Renal pelvis (tissue), 12 donors: ENCODE results near the gene ZFYVE21. TPM values are rescaled to one million over a fixed set of nuclear protein-coding genes. Genes with fewer than 3 reads are reported as not detected.

Source experiments
- DNase-seq: peaks from one replicate; pipeline ENCODE4 v3.0.0-alpha.2; 2013
- long read RNA-seq, 16 experiments: transcript quantifications; one replicate each; lab custom pipeline, GENCODE V29; 2026
- polyA plus RNA-seq, 3 donors: library from polyadenylated mRNA; unstranded; fragments of 120-200 nt; gene quantifications; one replicate each; pipeline ENCODE4 v1.2.1, GENCODE V29; 2013; ENCODE audit not compliant: insufficient read length in 3 of 3

Gene ZFYVE21
- 10 to 100 TPM; 56.2 to 61.2 (median 59.7) TPM for polyA plus RNA-seq
- long read RNA-seq, donor 1, transcript ZFYVE21-202 (7 exons, 1,383 nt): major isoform, 28 of 35 reads
- long read RNA-seq, donor 1, partial matches to known transcripts: 0 of 35 reads
- long read RNA-seq, donor 1, other reads (novel, unspliced or antisense): 0 of 35 reads
- long read RNA-seq, donor 2, transcript ZFYVE21-202 (7 exons, 1,383 nt): major isoform, 39 of 46 reads
- long read RNA-seq, donor 2, partial matches to known transcripts: 0 of 46 reads
- long read RNA-seq, donor 2, other reads (novel, unspliced or antisense): 0 of 46 reads
- long read RNA-seq, donor 3, transcript ZFYVE21-202 (7 exons, 1,383 nt): major isoform, 25 of 31 reads
- long read RNA-seq, donor 3, partial matches to known transcripts: 0 of 31 reads
- long read RNA-seq, donor 3, other reads (novel, unspliced or antisense): 0 of 31 reads
- long read RNA-seq, donor 4, transcript ZFYVE21-202 (7 exons, 1,383 nt): major isoform, 51 of 55 reads
- long read RNA-seq, donor 4, partial matches to known transcripts: 0 of 55 reads
- long read RNA-seq, donor 4, other reads (novel, unspliced or antisense): 0 of 55 reads
- long read RNA-seq, donor 5, transcript ZFYVE21-202 (7 exons, 1,383 nt): major isoform, 17 of 18 reads
- long read RNA-seq, donor 5, partial matches to known transcripts: 0 of 18 reads
- long read RNA-seq, donor 5, other reads (novel, unspliced or antisense): 0 of 18 reads
- long read RNA-seq, donor 6, transcript ZFYVE21-202 (7 exons, 1,383 nt): major isoform, 41 of 45 reads
- long read RNA-seq, donor 6, partial matches to known transcripts: 0 of 45 reads
- long read RNA-seq, donor 6, other reads (novel, unspliced or antisense): 0 of 45 reads
- long read RNA-seq, donor 7, transcript ZFYVE21-202 (7 exons, 1,383 nt): major isoform, 36 of 66 reads
- long read RNA-seq, donor 7, partial matches to known transcripts: 28 of 66 reads
- long read RNA-seq, donor 7, other reads (novel, unspliced or antisense): 0 of 66 reads
- long read RNA-seq, donor 8, transcript ZFYVE21-202 (7 exons, 1,383 nt): major isoform, 14 of 26 reads
- long read RNA-seq, donor 8, partial matches to known transcripts: 11 of 26 reads
- long read RNA-seq, donor 8, other reads (novel, unspliced or antisense): 0 of 26 reads
- long read RNA-seq, donor 9, transcript ZFYVE21-202 (7 exons, 1,383 nt): major isoform, 30 of 39 reads
- long read RNA-seq, donor 9, transcript ZFYVE21-201 (8 exons, 1,521 nt): minor isoform, 5 of 39 reads
- long read RNA-seq, donor 9, partial matches to known transcripts: 0 of 39 reads
- long read RNA-seq, donor 9, other reads (novel, unspliced or antisense): 0 of 39 reads
- long read RNA-seq, donor 10, transcript ZFYVE21-202 (7 exons, 1,383 nt): major isoform, 25 of 34 reads
- long read RNA-seq, donor 10, partial matches to known transcripts: 0 of 34 reads
- long read RNA-seq, donor 10, other reads (novel, unspliced or antisense): 0 of 34 reads
- long read RNA-seq, donor 11, transcript ZFYVE21-202 (7 exons, 1,383 nt): major isoform, 19 of 23 reads
- long read RNA-seq, donor 11, partial matches to known transcripts: 0 of 23 reads
- long read RNA-seq, donor 11, other reads (novel, unspliced or antisense): 0 of 23 reads
- long read RNA-seq, donor 12, transcript ZFYVE21-202 (7 exons, 1,383 nt): major isoform, 50 of 65 reads
- long read RNA-seq, donor 12, transcript ZFYVE21-201 (8 exons, 1,521 nt): minor isoform, 5 of 65 reads
- long read RNA-seq, donor 12, partial matches to known transcripts: 0 of 65 reads
- long read RNA-seq, donor 12, other reads (novel, unspliced or antisense): 0 of 65 reads
- long read RNA-seq, donor 13, transcript ZFYVE21-202 (7 exons, 1,383 nt): major isoform, 22 of 27 reads
- long read RNA-seq, donor 13, partial matches to known transcripts: 0 of 27 reads
- long read RNA-seq, donor 13, other reads (novel, unspliced or antisense): 0 of 27 reads
- long read RNA-seq, donor 14: 0 reads
- long read RNA-seq, donor 15: 0 reads
- long read RNA-seq, donor 16, transcript ZFYVE21-202 (7 exons, 1,383 nt): major isoform, 33 of 41 reads
- long read RNA-seq, donor 16, transcript ZFYVE21-201 (8 exons, 1,521 nt): minor isoform, 5 of 41 reads
- long read RNA-seq, donor 16, partial matches to known transcripts: 0 of 41 reads
- long read RNA-seq, donor 16, other reads (novel, unspliced or antisense): 0 of 41 reads

- peak; percentile 99 for DNase-seq
Observed at GRCh38 chr14:103715052-103716000, at the start of gene ZFYVE21, which contains the start of gene XRCC3. Gene ZFYVE21 (plus strand): TSS chr14:103715810. CDS start chr14:103715842, 32 bp downstream. Gene XRCC3 (minus strand): TSS chr14:103715451. CDS start chr14:103711087, 4,364 bp downstream.

- DNase-seq: no peak
Observed at GRCh38 chr14:103667671-103668070, 47.9 kb upstream of the ZFYVE21 start.

GRCh38 chr14:103668117-103668516 is 47.5 kb upstream of the ZFYVE21 start:
- DNase-seq: no peak

GRCh38 chr14:103669370-103669769 is 46.2 kb upstream of the ZFYVE21 start:
- no peak for DNase-seq

- DNase-seq: peak; percentile 35
Observed at GRCh38 chr14:103671911-103672310, 43.7 kb upstream of the ZFYVE21 start.

- no peak for DNase-seq
Observed at GRCh38 chr14:103675957-103676356, 39.7 kb upstream of the ZFYVE21 start.

GRCh38 chr14:103676881-103677675 is 38.5 kb upstream of the ZFYVE21 start:
- no peak for DNase-seq

- no peak for DNase-seq
Observed at GRCh38 chr14:103679351-103679750, 36.3 kb upstream of the ZFYVE21 start.

- DNase-seq: no peak
Observed at GRCh38 chr14:103680491-103681231, 34.9 kb upstream of the ZFYVE21 start.

- DNase-seq: no peak
Observed at GRCh38 chr14:103683139-103683538, 32.5 kb upstream of the ZFYVE21 start.

GRCh38 chr14:103684471-103684870 is 31.1 kb upstream of the ZFYVE21 start:
- DNase-seq: no peak

- no peak for DNase-seq
Observed at GRCh38 chr14:103684871-103685270, 30.7 kb upstream of the ZFYVE21 start.

- DNase-seq: no peak
Observed at GRCh38 chr14:103685276-103686211, 30.1 kb upstream of the ZFYVE21 start.

- no peak for DNase-seq
Observed at GRCh38 chr14:103686831-103687485, 28.7 kb upstream of the ZFYVE21 start.

- no peak for DNase-seq
Observed at GRCh38 chr14:103687712-103688111, 27.9 kb upstream of the ZFYVE21 start.
